GM23248 (cell line): Measurements from ENCODE around the gene HAPLN2.

Source experiments
- EZH2 ChIP-seq: fragments of 200-600 bp; sonication (generic); IDR thresholded peaks from 2 replicates; pipeline ENCODE4 v1.6.1; 2018; ENCODE audit warnings: antibody characterized with exemption, mild to moderate bottlenecking; ENCODE audit not compliant: insufficient read depth, poor library complexity, severe bottlenecking
- EZH2phosphoT487 ChIP-seq: fragments of 200-600 bp; sonication (generic); IDR thresholded peaks from 2 replicates; pipeline ENCODE4 v1.6.1; 2018; ENCODE audit warnings: antibody characterized with exemption, moderate library complexity, mild to moderate bottlenecking, low read depth; ENCODE audit not compliant: insufficient read depth

DNA sequence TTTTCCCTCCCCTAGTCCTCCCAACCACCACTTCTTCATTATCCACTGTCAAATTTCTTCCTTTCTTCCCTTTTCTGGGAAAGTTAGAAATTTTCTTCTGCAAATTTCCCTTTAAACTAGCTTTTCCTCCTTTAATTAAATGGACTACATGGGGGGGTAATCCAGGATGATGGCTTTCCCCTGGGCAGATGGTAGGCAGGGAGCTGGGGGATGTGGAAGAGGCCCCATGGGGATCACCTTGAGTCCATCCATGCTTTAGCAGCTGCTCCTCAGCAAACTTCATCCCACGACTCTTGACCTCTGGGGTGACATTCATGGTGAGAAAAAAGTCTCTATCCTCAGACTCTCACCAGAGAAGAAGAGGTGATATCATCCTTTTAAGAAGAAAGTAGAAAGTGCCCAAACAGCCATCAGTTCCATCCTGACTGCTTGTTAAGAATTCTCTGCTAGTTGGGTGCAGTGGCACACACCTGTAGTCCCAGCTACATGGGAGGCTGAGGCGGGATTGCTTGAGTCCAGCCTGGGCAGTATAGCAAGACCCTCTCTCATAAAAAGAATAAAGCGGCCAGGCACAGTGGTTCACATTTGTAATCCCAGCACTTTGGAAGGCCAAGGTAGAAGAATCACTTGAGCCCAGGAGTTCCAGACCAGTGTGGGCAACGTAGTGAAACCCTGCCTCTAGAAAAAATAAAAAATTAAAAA lies 20.3 kb upstream of the HAPLN2 start:
- TF ChIP-seq EZH2 = no peak
- TF ChIP-seq EZH2phosphoT487 = no peak
